Ishikawa (cell line): ENCODE data around the gene EDEM3.

Experiments
- CREB1 ChIP-seq: IDR thresholded peaks from 2 replicates; pipeline ENCODE4 v1.6.1; 2012; ENCODE audit warnings: low read depth
- EP300 ChIP-seq: IDR thresholded peaks from 2 replicates; pipeline ENCODE4 v1.6.1; 2012; ENCODE audit warnings: borderline replicate concordance
- TCF12 ChIP-seq: IDR thresholded peaks from 2 replicates; pipeline ENCODE4 v1.6.1; 2012; ENCODE audit warnings: low read depth
- TF ChIP-seq, protein P1 (sequence below): IDR thresholded peaks from 2 replicates; pipeline ENCODE4 v1.6.1; 2012
- TF ChIP-seq, protein P2 (sequence below): IDR thresholded peaks from 2 replicates; pipeline ENCODE4 v1.6.1; 2012; ENCODE audit warnings: low read depth, mild to moderate bottlenecking

DNA sequence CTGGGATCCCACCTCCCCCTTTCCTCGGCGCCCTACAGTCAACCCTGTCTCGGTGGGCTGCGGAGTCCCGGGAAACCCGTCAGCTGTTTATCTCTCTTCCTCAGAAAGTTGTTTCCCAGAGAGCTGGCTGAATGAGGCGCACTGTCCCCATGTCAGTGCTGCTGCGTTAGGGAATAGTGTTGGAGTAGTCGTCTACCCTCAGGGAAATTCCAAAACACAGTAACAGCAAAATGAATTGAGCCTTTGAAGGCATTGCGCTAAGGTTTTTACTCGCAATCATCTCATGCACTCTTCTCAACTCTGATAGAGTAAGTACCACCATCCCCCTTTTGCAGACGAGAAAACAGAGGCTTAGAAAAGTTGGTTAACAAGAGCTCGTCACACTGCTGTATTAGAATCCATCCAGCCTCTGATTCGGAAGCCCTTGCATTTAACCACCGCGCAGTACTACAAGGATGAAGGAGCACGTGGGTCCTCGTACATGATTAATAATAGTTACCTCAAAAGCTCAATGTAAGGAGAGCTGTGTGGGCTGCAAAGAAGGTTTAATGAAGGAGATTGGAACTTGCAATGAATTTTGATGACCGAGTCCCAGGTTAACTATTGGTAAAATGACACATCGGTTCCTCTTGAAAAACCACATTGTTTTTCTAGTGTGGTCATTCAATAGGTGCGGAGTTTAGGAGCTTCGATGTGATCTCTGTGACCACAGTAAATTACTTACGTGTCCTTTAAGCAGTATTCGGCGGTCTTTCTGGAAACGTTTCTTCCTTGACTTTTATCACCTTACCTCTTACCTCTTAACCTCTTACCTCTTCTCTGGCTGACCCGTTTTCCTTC is 788 bp upstream of the EDEM3 start:
- no peak for TF ChIP-seq TCF12
- TF ChIP-seq EP300 = no peak
- TF ChIP-seq, protein P1, sequence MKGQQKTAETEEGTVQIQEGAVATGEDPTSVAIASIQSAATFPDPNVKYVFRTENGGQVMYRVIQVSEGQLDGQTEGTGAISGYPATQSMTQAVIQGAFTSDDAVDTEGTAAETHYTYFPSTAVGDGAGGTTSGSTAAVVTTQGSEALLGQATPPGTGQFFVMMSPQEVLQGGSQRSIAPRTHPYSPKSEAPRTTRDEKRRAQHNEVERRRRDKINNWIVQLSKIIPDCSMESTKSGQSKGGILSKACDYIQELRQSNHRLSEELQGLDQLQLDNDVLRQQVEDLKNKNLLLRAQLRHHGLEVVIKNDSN = no peak
- TF ChIP-seq, protein P2, sequence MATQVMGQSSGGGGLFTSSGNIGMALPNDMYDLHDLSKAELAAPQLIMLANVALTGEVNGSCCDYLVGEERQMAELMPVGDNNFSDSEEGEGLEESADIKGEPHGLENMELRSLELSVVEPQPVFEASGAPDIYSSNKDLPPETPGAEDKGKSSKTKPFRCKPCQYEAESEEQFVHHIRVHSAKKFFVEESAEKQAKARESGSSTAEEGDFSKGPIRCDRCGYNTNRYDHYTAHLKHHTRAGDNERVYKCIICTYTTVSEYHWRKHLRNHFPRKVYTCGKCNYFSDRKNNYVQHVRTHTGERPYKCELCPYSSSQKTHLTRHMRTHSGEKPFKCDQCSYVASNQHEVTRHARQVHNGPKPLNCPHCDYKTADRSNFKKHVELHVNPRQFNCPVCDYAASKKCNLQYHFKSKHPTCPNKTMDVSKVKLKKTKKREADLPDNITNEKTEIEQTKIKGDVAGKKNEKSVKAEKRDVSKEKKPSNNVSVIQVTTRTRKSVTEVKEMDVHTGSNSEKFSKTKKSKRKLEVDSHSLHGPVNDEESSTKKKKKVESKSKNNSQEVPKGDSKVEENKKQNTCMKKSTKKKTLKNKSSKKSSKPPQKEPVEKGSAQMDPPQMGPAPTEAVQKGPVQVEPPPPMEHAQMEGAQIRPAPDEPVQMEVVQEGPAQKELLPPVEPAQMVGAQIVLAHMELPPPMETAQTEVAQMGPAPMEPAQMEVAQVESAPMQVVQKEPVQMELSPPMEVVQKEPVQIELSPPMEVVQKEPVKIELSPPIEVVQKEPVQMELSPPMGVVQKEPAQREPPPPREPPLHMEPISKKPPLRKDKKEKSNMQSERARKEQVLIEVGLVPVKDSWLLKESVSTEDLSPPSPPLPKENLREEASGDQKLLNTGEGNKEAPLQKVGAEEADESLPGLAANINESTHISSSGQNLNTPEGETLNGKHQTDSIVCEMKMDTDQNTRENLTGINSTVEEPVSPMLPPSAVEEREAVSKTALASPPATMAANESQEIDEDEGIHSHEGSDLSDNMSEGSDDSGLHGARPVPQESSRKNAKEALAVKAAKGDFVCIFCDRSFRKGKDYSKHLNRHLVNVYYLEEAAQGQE = no peak
- no peak for TF ChIP-seq CREB1
